Stimulated activated CD4-positive, alpha-beta T cell treated with anti-CD3 and anti-CD28 coated beads, Interleukin-4, amount 100 ng/mL, for 24 hours (primary cell): ENCODE data around the gene MMEL1.
"Not testable (repeated sequence)": the region's sequence is repeated elsewhere in the genome, so short reads cannot be mapped to it uniquely, and the experiment has no call there.

ENCODE experiments used
- DNase-seq: peaks from one replicate; pipeline ENCODE4 v3.0.0-alpha.2; 2020

The MMEL1 gene

GRCh38 chr1:2571348-2571747 is 61.5 kb downstream of the MMEL1 start:
- no peak for DNase-seq

GRCh38 chr1:2570332-2570731 is 62.5 kb downstream of the MMEL1 start:
- DNase-seq: no peak

GRCh38 chr1:2569703-2570102 is 63.1 kb downstream of the MMEL1 start:
- DNase-seq: not testable (repeated sequence)

- no peak for DNase-seq
Observed at GRCh38 chr1:2569060-2569459, 63.8 kb downstream of the MMEL1 start.

- not testable (repeated sequence) for DNase-seq
Observed at GRCh38 chr1:2568187-2568816, 64.5 kb downstream of the MMEL1 start.

GRCh38 chr1:2567083-2567679 is 65.6 kb downstream of the MMEL1 start:
- DNase-seq: no peak

- DNase-seq: no peak
Observed at GRCh38 chr1:2566101-2567045, 66.4 kb downstream of the MMEL1 start.

- DNase-seq: no peak
Observed at GRCh38 chr1:2564815-2565374, 67.9 kb downstream of the MMEL1 start.

- no peak for DNase-seq
Observed at GRCh38 chr1:2564006-2564814, 68.6 kb downstream of the MMEL1 start.

GRCh38 chr1:2563205-2563604 is 69.6 kb downstream of the MMEL1 start:
- DNase-seq: no peak

- DNase-seq: no peak
Observed at GRCh38 chr1:2561898-2562895, 70.6 kb downstream of the MMEL1 start.

GRCh38 chr1:2561446-2561845 is 71.4 kb downstream of the MMEL1 start:
- no peak for DNase-seq

GRCh38 chr1:2560299-2561073 is 72.3 kb downstream of the MMEL1 start:
- no peak for DNase-seq

- no peak for DNase-seq
Observed at GRCh38 chr1:2559509-2560298, 73.1 kb downstream of the MMEL1 start.

- no peak for DNase-seq
Observed at GRCh38 chr1:2558861-2559260, 74.0 kb downstream of the MMEL1 start.

- no peak for DNase-seq
Observed at GRCh38 chr1:2558420-2558819, 74.4 kb downstream of the MMEL1 start.

- DNase-seq: no peak
Observed at GRCh38 chr1:2557482-2558400, 75.1 kb downstream of the MMEL1 start.

- DNase-seq: peak; percentile 31
Observed at GRCh38 chr1:2556678-2557481, 75.9 kb downstream of the MMEL1 start.
